ENCODE measurements around the gene CHI3L2. TPM values are rescaled to one million over a fixed set of nuclear protein-coding genes. Genes with fewer than 3 reads are reported as not detected.

Gene CHI3L2
- total and polyA plus RNA-seq, 2 experiments from 2014 or later = 0.68 TPM; not detected in 1

DNA sequence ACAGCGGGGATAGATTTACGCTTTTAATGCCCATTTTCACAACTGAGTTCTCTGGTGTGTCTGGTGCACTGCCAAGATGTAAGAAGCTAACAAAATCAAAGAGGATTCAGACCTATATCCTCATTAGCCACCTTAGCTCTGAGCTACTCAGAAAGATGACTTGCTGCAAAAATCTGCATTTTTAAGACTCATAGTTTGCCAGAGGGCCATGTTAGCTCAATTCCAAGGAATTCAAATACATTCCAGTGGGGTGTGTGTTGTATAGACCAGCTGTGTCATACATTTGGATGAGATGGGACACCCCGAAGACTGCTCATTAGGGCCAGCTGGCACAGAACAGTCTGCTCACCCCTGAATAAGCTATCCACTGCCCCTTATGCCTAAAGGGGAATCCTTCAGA is 36.0 kb upstream of the CHI3L2 start (continued):
- TF ChIP-seq, protein P1, sequence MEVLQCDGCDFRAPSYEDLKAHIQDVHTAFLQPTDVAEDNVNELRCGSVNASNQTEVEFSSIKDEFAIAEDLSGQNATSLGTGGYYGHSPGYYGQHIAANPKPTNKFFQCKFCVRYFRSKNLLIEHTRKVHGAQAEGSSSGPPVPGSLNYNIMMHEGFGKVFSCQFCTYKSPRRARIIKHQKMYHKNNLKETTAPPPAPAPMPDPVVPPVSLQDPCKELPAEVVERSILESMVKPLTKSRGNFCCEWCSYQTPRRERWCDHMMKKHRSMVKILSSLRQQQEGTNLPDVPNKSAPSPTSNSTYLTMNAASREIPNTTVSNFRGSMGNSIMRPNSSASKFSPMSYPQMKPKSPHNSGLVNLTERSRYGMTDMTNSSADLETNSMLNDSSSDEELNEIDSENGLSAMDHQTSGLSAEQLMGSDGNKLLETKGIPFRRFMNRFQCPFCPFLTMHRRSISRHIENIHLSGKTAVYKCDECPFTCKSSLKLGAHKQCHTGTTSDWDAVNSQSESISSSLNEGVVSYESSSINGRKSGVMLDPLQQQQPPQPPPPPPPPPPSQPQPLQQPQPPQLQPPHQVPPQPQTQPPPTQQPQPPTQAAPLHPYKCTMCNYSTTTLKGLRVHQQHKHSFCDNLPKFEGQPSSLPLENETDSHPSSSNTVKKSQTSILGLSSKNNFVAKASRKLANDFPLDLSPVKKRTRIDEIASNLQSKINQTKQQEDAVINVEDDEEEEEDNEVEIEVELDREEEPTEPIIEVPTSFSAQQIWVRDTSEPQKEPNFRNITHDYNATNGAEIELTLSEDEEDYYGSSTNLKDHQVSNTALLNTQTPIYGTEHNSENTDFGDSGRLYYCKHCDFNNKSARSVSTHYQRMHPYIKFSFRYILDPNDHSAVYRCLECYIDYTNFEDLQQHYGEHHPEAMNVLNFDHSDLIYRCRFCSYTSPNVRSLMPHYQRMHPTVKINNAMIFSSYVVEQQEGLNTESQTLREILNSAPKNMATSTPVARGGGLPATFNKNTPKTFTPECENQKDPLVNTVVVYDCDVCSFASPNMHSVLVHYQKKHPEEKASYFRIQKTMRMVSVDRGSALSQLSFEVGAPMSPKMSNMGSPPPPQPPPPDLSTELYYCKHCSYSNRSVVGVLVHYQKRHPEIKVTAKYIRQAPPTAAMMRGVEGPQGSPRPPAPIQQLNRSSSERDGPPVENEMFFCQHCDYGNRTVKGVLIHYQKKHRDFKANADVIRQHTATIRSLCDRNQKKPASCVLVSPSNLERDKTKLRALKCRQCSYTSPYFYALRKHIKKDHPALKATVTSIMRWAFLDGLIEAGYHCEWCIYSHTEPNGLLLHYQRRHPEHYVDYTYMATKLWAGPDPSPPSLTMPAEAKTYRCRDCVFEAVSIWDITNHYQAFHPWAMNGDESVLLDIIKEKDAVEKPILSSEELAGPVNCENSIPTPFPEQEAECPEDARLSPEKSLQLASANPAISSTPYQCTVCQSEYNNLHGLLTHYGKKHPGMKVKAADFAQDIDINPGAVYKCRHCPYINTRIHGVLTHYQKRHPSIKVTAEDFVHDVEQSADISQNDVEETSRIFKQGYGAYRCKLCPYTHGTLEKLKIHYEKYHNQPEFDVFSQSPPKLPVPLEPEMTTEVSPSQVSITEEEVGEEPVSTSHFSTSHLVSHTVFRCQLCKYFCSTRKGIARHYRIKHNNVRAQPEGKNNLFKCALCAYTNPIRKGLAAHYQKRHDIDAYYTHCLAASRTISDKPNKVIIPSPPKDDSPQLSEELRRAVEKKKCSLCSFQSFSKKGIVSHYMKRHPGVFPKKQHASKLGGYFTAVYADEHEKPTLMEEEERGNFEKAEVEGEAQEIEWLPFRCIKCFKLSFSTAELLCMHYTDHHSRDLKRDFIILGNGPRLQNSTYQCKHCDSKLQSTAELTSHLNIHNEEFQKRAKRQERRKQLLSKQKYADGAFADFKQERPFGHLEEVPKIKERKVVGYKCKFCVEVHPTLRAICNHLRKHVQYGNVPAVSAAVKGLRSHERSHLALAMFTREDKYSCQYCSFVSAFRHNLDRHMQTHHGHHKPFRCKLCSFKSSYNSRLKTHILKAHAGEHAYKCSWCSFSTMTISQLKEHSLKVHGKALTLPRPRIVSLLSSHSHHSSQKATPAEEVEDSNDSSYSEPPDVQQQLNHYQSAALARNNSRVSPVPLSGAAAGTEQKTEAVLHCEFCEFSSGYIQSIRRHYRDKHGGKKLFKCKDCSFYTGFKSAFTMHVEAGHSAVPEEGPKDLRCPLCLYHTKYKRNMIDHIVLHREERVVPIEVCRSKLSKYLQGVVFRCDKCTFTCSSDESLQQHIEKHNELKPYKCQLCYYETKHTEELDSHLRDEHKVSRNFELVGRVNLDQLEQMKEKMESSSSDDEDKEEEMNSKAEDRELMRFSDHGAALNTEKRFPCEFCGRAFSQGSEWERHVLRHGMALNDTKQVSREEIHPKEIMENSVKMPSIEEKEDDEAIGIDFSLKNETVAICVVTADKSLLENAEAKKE (CRISPR knock-in tag; IDR thresholded peaks at IDR 0.05) = no peak
- TF ChIP-seq CREB1 (CRISPR knock-in tag; IDR thresholded peaks at IDR 0.05; ENCODE audit: low read depth) (no peak), STAT1 (IDR thresholded peaks at IDR 0.05; ENCODE audit: unreplicated experiment) (no peak), ZNF331 (CRISPR knock-in tag; IDR thresholded peaks at IDR 0.05; ENCODE audit: low read depth) (no peak)
- TF ChIP-seq, protein P2, sequence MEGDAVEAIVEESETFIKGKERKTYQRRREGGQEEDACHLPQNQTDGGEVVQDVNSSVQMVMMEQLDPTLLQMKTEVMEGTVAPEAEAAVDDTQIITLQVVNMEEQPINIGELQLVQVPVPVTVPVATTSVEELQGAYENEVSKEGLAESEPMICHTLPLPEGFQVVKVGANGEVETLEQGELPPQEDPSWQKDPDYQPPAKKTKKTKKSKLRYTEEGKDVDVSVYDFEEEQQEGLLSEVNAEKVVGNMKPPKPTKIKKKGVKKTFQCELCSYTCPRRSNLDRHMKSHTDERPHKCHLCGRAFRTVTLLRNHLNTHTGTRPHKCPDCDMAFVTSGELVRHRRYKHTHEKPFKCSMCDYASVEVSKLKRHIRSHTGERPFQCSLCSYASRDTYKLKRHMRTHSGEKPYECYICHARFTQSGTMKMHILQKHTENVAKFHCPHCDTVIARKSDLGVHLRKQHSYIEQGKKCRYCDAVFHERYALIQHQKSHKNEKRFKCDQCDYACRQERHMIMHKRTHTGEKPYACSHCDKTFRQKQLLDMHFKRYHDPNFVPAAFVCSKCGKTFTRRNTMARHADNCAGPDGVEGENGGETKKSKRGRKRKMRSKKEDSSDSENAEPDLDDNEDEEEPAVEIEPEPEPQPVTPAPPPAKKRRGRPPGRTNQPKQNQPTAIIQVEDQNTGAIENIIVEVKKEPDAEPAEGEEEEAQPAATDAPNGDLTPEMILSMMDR (conservative IDR thresholded peaks at IDR 0.05; ENCODE audit: low read depth in 2 of 2) = no peak

DNA sequence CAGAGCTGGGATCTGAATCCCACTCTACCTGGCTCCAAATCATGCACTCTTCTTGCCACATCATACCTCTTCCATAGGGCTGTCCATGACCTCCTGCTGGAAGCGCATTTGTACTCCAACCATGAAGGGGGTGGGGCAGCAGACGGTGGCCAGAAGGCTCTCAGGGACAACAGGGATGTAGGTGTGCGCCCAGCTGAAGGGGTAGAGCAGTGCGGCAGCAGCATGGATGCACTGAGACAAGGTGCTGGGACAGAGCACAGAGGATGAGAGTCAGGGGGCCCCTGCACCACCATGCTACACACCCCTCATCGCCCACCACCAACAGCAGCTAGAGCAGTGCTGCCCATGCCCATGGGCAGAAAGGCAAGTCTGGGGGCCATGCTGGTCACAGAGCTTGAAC is 35.4 kb upstream of the CHI3L2 start:
- Histone ChIP-seq H3K4me2 (no peak overlapping the region), H2AFZ (no peak overlapping the region), H3K9me2 (ENCODE audit: insufficient read depth) (no peaks in the 10 kb centered on the region; the same call in 1 of the 2 replicates), H3K4me3 (no peak overlapping the region), H3K27ac (ENCODE audit: low read depth) (no peak overlapping the region), H3K27me3 (ENCODE audit: insufficient read depth) (no peaks in the 10 kb centered on the region), H3K79me2 (replicated peaks; ENCODE audit: insufficient read depth) (no peaks in the 10 kb centered on the region), H3F3A (replicated peaks; ENCODE audit: low read depth) (no peaks in the 10 kb centered on the region), H3K4me1 (ENCODE audit: insufficient read depth) (no peaks in the 10 kb centered on the region), H3K36me3 (ENCODE audit: insufficient read depth) (no peaks in the 10 kb centered on the region; the same call in 1 of the 2 replicates), H4K20me1 (replicated peaks; ENCODE audit: insufficient read depth) (no peaks in the 10 kb centered on the region)
- Mint-ChIP-seq H3K36me3 (ENCODE audit: low read depth) (peaks cover 8% of the 10 kb centered on the region), H3K27ac (peak overlapping the region; percentile 9; the same call in 1 of the 2 replicates), H3K4me3 (no peak overlapping the region), H3K4me1 (peaks cover 12% of the 10 kb centered on the region), H3K27me3 (ENCODE audit: insufficient read depth, low read depth, poor library complexity) (peaks cover 3% of the 10 kb centered on the region), H3K9me3 (no peaks in the 10 kb centered on the region)
- ATAC-seq (no peak), DNase-seq (ENCODE audit: low spot score) (no peak)
- TF ChIP-seq, protein P1 (CRISPR knock-in tag; IDR thresholded peaks at IDR 0.05) = no peak
- TF ChIP-seq ZNF114 (CRISPR knock-in tag; IDR thresholded peaks at IDR 0.05) (no peak), POLR2AphosphoS5 (IDR thresholded peaks at IDR 0.05; ENCODE audit: low read depth) (no peak), CREB1 (CRISPR knock-in tag; IDR thresholded peaks at IDR 0.05; ENCODE audit: low read depth) (no peak), EZH2 (IDR thresholded peaks at IDR 0.05; ENCODE audit: low read depth, unreplicated experiment) (no peak)

All from GM23338 (cell line).